HepG2 (cell line): ENCODE measurements around the gene CCDC50. TPM values are rescaled to one million over a fixed set of nuclear protein-coding genes. Genes with fewer than 3 reads are reported as not detected.
A peak's percentile ranks its signal among the peaks of the same experiment; 100 is the strongest.

Experiments
- CBFB ChIP-seq: sonication (generic); formaldehyde crosslinking; IDR thresholded peaks from 2 replicates; pipeline ENCODE4 v1.4.0; 2020; ENCODE audit warnings: missing genetic modification reagents
- CREM ChIP-seq, 2 experiments: sonication (generic) in 1 of 2; formaldehyde crosslinking in 1 of 2; IDR thresholded peaks; 2 replicates each; pipeline versions ENCODE4 v1.4.0 to v1.6.1; 2016 to 2020; ENCODE audit warnings: antibody characterized with exemption in 1 of 2, mild to moderate bottlenecking in 1 of 2, missing genetic modification reagents in 1 of 2
- CTCF ChIP-seq: sonication (generic); formaldehyde crosslinking; IDR thresholded peaks from 2 replicates; pipeline ENCODE4 v1.5.0; 2020; ENCODE audit warnings: mild to moderate bottlenecking, missing genetic modification reagents, moderate library complexity
- DRAP1 ChIP-seq: IDR thresholded peaks from 2 replicates; pipeline ENCODE4 v1.6.1; 2016; ENCODE audit warnings: missing genetic modification reagents, missing compliant biosample characterization
- IKZF4 ChIP-seq: sonication (generic); formaldehyde crosslinking; IDR thresholded peaks from 2 replicates; pipeline ENCODE4 v1.5.1; 2020; ENCODE audit warnings: borderline replicate concordance, mild to moderate bottlenecking, low read depth, missing genetic modification reagents; ENCODE audit errors: not compliant biosample characterization
- KDM4B ChIP-seq: sonication (generic); formaldehyde crosslinking; IDR thresholded peaks from 2 replicates; pipeline ENCODE4 v1.4.0; 2020; ENCODE audit warnings: missing genetic modification reagents
- MAFK ChIP-seq, 2 experiments: IDR thresholded peaks in 1 of 2; conservative IDR thresholded peaks in 1 of 2; 2 replicates each; pipeline ENCODE4 v1.6.1; 2011; ENCODE audit warnings: improper control_type of control experiment in 2 of 2, low read length in 2 of 2
- NPAS2 ChIP-seq: sonication (generic); formaldehyde crosslinking; IDR thresholded peaks from 2 replicates; pipeline ENCODE4 v1.8.0; 2022; ENCODE audit warnings: mild to moderate bottlenecking, missing genetic modification reagents, borderline replicate concordance
- NR2F1 ChIP-seq, 2 experiments: fragments of 450-650 bp in 1 of 2; formaldehyde crosslinking in 1 of 2; IDR thresholded peaks; 2 replicates each; pipeline versions ENCODE4 v1.5.0 to v1.6.1; 2016 to 2020; ENCODE audit warnings: mild to moderate bottlenecking in 1 of 2, missing compliant biosample characterization in 1 of 2, missing genetic modification reagents in 1 of 2, moderate library complexity in 1 of 2
- PHB2 ChIP-seq: fragments of 450-650 bp; IDR thresholded peaks from 2 replicates; pipeline ENCODE4 v1.6.1; 2018; ENCODE audit not compliant: partially characterized antibody
- PRDM4 ChIP-seq: sonication (generic); formaldehyde crosslinking; IDR thresholded peaks from 2 replicates; pipeline ENCODE4 v1.9.0; 2021; ENCODE audit warnings: missing genetic modification reagents, borderline replicate concordance
- REL ChIP-seq: sonication (generic); formaldehyde crosslinking; conservative IDR thresholded peaks from 2 replicates; pipeline ENCODE4 v1.8.0; 2022; ENCODE audit warnings: mild to moderate bottlenecking, missing genetic modification reagents, moderate library complexity
- TEAD3 ChIP-seq: optimal IDR thresholded peaks from 2 replicates; pipeline ENCODE3; 2016; ENCODE audit warnings: borderline replicate concordance
- ZGPAT ChIP-seq: IDR thresholded peaks from 2 replicates; pipeline ENCODE4 v1.6.1; 2016; ENCODE audit warnings: mild to moderate bottlenecking
- ZIK1 ChIP-seq: sonication (generic); formaldehyde crosslinking; IDR thresholded peaks from 2 replicates; pipeline ENCODE4 v1.5.0; 2020; ENCODE audit warnings: mild to moderate bottlenecking, low read depth, missing genetic modification reagents, borderline replicate concordance
- ZNF280B ChIP-seq: sonication (generic); formaldehyde crosslinking; IDR thresholded peaks from 2 replicates; pipeline ENCODE4 v1.5.0; 2020; ENCODE audit warnings: missing genetic modification reagents, mild to moderate bottlenecking, borderline replicate concordance
- ZNF292 ChIP-seq: sonication (generic); formaldehyde crosslinking; IDR thresholded peaks from 2 replicates; pipeline ENCODE4 v1.8.1; 2022; ENCODE audit warnings: mild to moderate bottlenecking, low read depth, missing genetic modification reagents, borderline replicate concordance
- ZNF317 ChIP-seq: sonication (generic); formaldehyde crosslinking; IDR thresholded peaks from 2 replicates; pipeline ENCODE4 v1.5.0; 2020; ENCODE audit warnings: mild to moderate bottlenecking, missing genetic modification reagents
- ZNF343 ChIP-seq: sonication (generic); formaldehyde crosslinking; IDR thresholded peaks from 2 replicates; pipeline ENCODE4 v1.4.0; 2020; ENCODE audit warnings: mild to moderate bottlenecking, missing genetic modification reagents
- ZNF562 ChIP-seq: sonication (generic); formaldehyde crosslinking; IDR thresholded peaks from 2 replicates; pipeline ENCODE4 v1.8.0; 2022; ENCODE audit warnings: missing genetic modification reagents, borderline replicate concordance
- ZNF790 ChIP-seq: sonication (generic); formaldehyde crosslinking; IDR thresholded peaks from 2 replicates; pipeline ENCODE4 v1.8.0; 2022; ENCODE audit warnings: missing genetic modification reagents, mild to moderate bottlenecking, borderline replicate concordance
- polyA plus RNA-seq, 8 experiments: library from polyadenylated mRNA; depleted of rRNA in 3 of 8; stranded (reverse) in 7 of 8; unstranded in 1 of 8; fragments of >200 nt; fragmentation: Illumina TruSeq in 4 of 8; extraction: Trizol in 4 of 8; gene quantifications; 2 replicates each; pipeline versions ENCODE4 v1.2.1 to v1.2.3, GENCODE V29; 2011 to 2016; ENCODE audit warnings: low read depth in 4 of 8, missing spikeins in 1 of 8, mixed read lengths in 1 of 8; ENCODE audit not compliant: insufficient read depth in 1 of 8
- total RNA-seq, 5 experiments: library from RNA; depleted of rRNA; stranded (reverse); fragments of >200 nt; fragmentation: Illumina TruSeq; extraction: Trizol; gene quantifications; 2 replicates each; pipeline ENCODE4 v1.2.3, GENCODE V29; 2016; ENCODE audit warnings: low read depth in 1 of 5

Gene CCDC50
- total and polyA plus RNA-seq, 2 of the 13 experiments (the other 11 are each of a cell fraction or from before 2014, with no cell fraction given) = 47.6 to 66.4 TPM

GRCh38 chr3:191328962-191329653, at the start of gene CCDC50 (continued):
- TF ChIP-seq ZNF280B = no peak
- TF ChIP-seq CBFB (CRISPR knock-in tag) = peak; percentile 97
- TF ChIP-seq KDM4B (CRISPR knock-in tag) = peak; percentile 44; the same call in 1 of the 2 replicates
- peak; percentile 62 for TF ChIP-seq DRAP1 (CRISPR knock-in tag)
- no peak for TF ChIP-seq NR2F1 (CRISPR knock-in tag; IDR thresholded peaks at IDR 0.05)
- peak; percentile 86 for TF ChIP-seq ZNF292 (CRISPR knock-in tag)
- TF ChIP-seq REL (CRISPR knock-in tag) = no peak
- peak; percentile 67 for TF ChIP-seq ZNF317 (CRISPR knock-in tag)
- TF ChIP-seq IKZF4 = peak; percentile 32
- no peak for TF ChIP-seq MAFK (conservative IDR thresholded peaks at IDR 0.05 in 1 of 2, IDR thresholded peaks at IDR 0.05 in 1 of 2; ENCODE audit: low read length in 2 of 2)
- TF ChIP-seq PHB2 = no peak
- TF ChIP-seq PRDM4 = no peak
- TF ChIP-seq TEAD3 (CRISPR knock-in tag) = peak; percentile 54
- TF ChIP-seq ZNF790 (CRISPR knock-in tag) = peak; percentile 39; the same call in 1 of the 2 replicates
- TF ChIP-seq NPAS2 (CRISPR knock-in tag) = no peak
- peak; percentile 96 for TF ChIP-seq ZGPAT (CRISPR knock-in tag)
- peak; percentile 40 for TF ChIP-seq CTCF (CRISPR knock-in tag)
- TF ChIP-seq CREM (IDR thresholded peaks at IDR 0.05) = 0 out of 2 replicates have a peak, but pooled peaks have one; percentile 16
- TF ChIP-seq CREM (CRISPR knock-in tag; IDR thresholded peaks at IDR 0.05) = no peak
- no peak for TF ChIP-seq ZIK1 (CRISPR knock-in tag)
- TF ChIP-seq ZNF562 (CRISPR knock-in tag) = peak; percentile 70; the same call in 1 of the 2 replicates
- no peak for TF ChIP-seq ZNF343 (CRISPR knock-in tag)
